Hepatocyte (in vitro differentiated cells): ENCODE data around the gene MGME1. TPM values are rescaled to one million over a fixed set of nuclear protein-coding genes. Genes with fewer than 3 reads are reported as not detected.
A peak's percentile ranks its signal among the peaks of the same experiment; 100 is the strongest.

Source experiments
- DNase-seq: peaks from one replicate; pipeline ENCODE4 v3.0.0-alpha.2; 2016; ENCODE audit warnings: low spot score
- H2AFZ ChIP-seq: fragments of 200-600 bp; sonication (generic); 2 replicates; pipeline ENCODE4 v1.6.0; 2016; ENCODE audit warnings: antibody characterized with exemption, mild to moderate bottlenecking
- H3K27ac ChIP-seq: fragments of 200-600 bp; sonication (generic); 2 replicates; pipeline ENCODE4 v1.5.1; 2016; ENCODE audit warnings: mild to moderate bottlenecking
- H3K27me3 ChIP-seq: fragments of 200-600 bp; sonication (generic); 2 replicates; pipeline ENCODE4 v1.6.1; 2016
- H3K36me3 ChIP-seq: fragments of 200-600 bp; sonication (generic); replicated peaks from 2 replicates; pipeline ENCODE4 v1.5.1; 2016; ENCODE audit warnings: low read depth; ENCODE audit not compliant: insufficient read depth
- H3K4me1 ChIP-seq: fragments of 200-600 bp; sonication (generic); 2 replicates; pipeline ENCODE4 v1.5.1; 2016; ENCODE audit warnings: mild to moderate bottlenecking, moderate library complexity; ENCODE audit not compliant: insufficient read depth
- H3K4me2 ChIP-seq: fragments of 200-600 bp; sonication (generic); 2 replicates; pipeline ENCODE4 v1.6.0; 2016
- H3K4me3 ChIP-seq: fragments of 200-600 bp; sonication (generic); 2 replicates; pipeline ENCODE4 v1.5.1; 2016; ENCODE audit warnings: mild to moderate bottlenecking
- H3K79me2 ChIP-seq: fragments of 200-600 bp; sonication (generic); 2 replicates; pipeline ENCODE4 v1.6.0; 2017; ENCODE audit warnings: mild to moderate bottlenecking
- H3K9me2 ChIP-seq: fragments of 200-600 bp; sonication (generic); replicated peaks from 2 replicates; pipeline ENCODE4 v1.6.0; 2017; ENCODE audit warnings: mild to moderate bottlenecking; ENCODE audit not compliant: insufficient read depth
- H3K9me3 ChIP-seq: fragments of 200-600 bp; sonication (generic); 2 replicates; pipeline ENCODE4 v1.5.1; 2016; ENCODE audit warnings: low read depth, mild to moderate bottlenecking
- H4K20me1 ChIP-seq: fragments of 200-600 bp; sonication (generic); 2 replicates; pipeline ENCODE4 v1.6.0; 2016; ENCODE audit warnings: mild to moderate bottlenecking; ENCODE audit not compliant: insufficient read depth, poor library complexity, severe bottlenecking
- EZH2 ChIP-seq: fragments of 200-600 bp; sonication (generic); IDR thresholded peaks from 2 replicates; pipeline ENCODE4 v1.6.1; 2016; ENCODE audit warnings: antibody characterized with exemption, mild to moderate bottlenecking, borderline replicate concordance
- EZH2phosphoT487 ChIP-seq: fragments of 200-600 bp; sonication (generic); IDR thresholded peaks from one replicate; pipeline ENCODE4 v1.6.1; 2018; ENCODE audit warnings: antibody characterized with exemption, mild to moderate bottlenecking, low read depth, moderate library complexity; ENCODE audit not compliant: unreplicated experiment, severe bottlenecking
- WGBS: methylation state at CpG from one replicate; pipeline ENCODE4 v1.1.6; 2016; ENCODE audit warnings: low lambda C conversion rate; ENCODE audit errors: missing lambda C conversion rate; 5-methylcytosine and 5-hydroxymethylcytosine counted together
- polyA plus RNA-seq: library from polyadenylated mRNA; unstranded; fragments of >200 nt; fragmentation: Nextera tagmentation; extraction: Ambion mirVana; gene quantifications from 2 replicates; pipeline ENCODE4 v1.2.1, GENCODE V29; 2016
- total RNA-seq: library from RNA; depleted of rRNA; stranded (reverse); fragments of >200 nt; gene quantifications from 2 replicates; pipeline ENCODE4 v1.2.3, GENCODE V29; 2014
- TF ChIP-seq, protein P1 (sequence below): fragments of 200-600 bp; sonication (generic); IDR thresholded peaks from 2 replicates; pipeline ENCODE4 v1.5.1; 2016; ENCODE audit warnings: antibody characterized with exemption, mild to moderate bottlenecking; ENCODE audit not compliant: poor library complexity

Gene MGME1
- total and polyA plus RNA-seq, 2 experiments from 2014 or later = 15.7 to 17.9 TPM

DNA sequence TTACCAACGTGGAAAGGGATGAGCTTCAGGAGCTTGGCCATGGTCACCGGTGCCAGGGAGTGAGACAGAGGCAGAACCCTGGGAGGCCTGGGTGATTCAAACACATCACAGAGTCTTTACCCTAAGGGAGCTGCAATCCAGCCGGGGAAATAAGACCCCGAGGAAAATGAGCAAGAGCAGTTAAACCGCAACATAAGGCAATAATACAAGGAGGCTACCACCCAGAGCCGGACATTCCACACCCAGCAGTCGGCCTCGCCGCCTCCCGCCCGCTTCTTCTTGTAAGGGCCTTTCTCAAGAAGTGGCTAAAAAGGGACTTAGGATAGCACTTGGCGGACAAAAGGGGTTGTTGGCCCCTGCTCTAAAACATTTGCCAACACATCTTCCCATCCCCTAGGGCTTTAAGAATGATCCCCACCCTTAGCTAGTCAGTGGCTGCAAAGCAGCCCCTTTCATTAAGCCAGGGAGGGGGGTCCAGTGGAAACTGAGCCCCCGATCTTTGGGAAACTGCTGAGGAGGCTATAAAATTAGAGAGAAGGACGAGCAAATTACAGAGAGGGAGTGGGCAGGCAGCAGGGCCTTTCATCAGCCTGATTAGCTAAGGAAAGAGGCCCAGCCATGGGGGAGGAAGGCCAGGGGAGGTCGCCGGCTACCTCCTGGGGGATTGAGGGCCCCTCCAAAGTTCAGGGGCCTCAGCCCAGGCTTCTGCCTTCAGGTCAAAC, 34.5 kb upstream of the MGME1 start:
- H3K9me3 ChIP-seq = no peaks in the 10 kb centered on the region
- H3K27ac ChIP-seq = no peak overlapping the region
- no peaks in the 10 kb centered on the region for H3K79me2 ChIP-seq
- H4K20me1 ChIP-seq = no peaks in the 10 kb centered on the region
- TF ChIP-seq EZH2 = no peak
- no peak for TF ChIP-seq EZH2phosphoT487
- TF ChIP-seq, protein P1, sequence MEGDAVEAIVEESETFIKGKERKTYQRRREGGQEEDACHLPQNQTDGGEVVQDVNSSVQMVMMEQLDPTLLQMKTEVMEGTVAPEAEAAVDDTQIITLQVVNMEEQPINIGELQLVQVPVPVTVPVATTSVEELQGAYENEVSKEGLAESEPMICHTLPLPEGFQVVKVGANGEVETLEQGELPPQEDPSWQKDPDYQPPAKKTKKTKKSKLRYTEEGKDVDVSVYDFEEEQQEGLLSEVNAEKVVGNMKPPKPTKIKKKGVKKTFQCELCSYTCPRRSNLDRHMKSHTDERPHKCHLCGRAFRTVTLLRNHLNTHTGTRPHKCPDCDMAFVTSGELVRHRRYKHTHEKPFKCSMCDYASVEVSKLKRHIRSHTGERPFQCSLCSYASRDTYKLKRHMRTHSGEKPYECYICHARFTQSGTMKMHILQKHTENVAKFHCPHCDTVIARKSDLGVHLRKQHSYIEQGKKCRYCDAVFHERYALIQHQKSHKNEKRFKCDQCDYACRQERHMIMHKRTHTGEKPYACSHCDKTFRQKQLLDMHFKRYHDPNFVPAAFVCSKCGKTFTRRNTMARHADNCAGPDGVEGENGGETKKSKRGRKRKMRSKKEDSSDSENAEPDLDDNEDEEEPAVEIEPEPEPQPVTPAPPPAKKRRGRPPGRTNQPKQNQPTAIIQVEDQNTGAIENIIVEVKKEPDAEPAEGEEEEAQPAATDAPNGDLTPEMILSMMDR = no peak
- 68% methylated on average over 16 of the region's 16 CpGs for WGBS
- no peak overlapping the region for H3K4me3 ChIP-seq
- no peaks in the 10 kb centered on the region for H3K36me3 ChIP-seq
- no peaks in the 10 kb centered on the region for H3K9me2 ChIP-seq
- H3K4me2 ChIP-seq = no peak overlapping the region
- no peak for DNase-seq
- H3K4me1 ChIP-seq = peaks cover 45% of the 10 kb centered on the region
- H3K27me3 ChIP-seq = no peaks in the 10 kb centered on the region
- no peak overlapping the region for H2AFZ ChIP-seq

DNA sequence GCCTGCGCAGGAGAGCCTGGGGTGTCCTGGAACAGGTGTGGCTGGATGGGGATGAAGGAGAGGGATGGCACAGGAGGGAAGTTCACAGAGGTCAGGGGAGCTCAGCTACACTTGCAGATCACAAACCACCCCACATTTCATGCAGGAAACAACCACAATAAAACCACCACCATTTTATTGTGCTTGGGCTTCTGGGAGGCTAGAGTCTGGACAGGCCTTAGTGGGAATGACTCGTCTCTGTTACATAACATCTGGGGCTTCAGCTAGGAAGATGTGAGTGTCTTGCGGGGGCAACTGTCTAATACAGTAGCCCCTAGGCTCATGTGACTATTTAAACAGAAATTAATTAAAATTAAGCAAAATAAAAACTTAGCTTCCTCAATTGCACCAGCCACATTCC, 33.6 kb upstream of the MGME1 start:
- Histone ChIP-seq H3K36me3 (no peaks in the 10 kb centered on the region), H3K4me2 (no peak overlapping the region), H3K4me1 (peaks cover 47% of the 10 kb centered on the region), H3K27me3 (no peaks in the 10 kb centered on the region), H3K4me3 (no peak overlapping the region), H3K79me2 (no peaks in the 10 kb centered on the region), H3K27ac (no peak overlapping the region), H4K20me1 (no peaks in the 10 kb centered on the region), H2AFZ (no peak overlapping the region), H3K9me3 (no peaks in the 10 kb centered on the region), H3K9me2 (no peaks in the 10 kb centered on the region)
- no peak for DNase-seq
- TF ChIP-seq EZH2 (no peak), EZH2phosphoT487 (no peak)
- TF ChIP-seq, protein P1 = no peak
- WGBS = 91% methylated on average over 3 of the region's 3 CpGs

- Histone ChIP-seq H4K20me1 (no peaks in the 10 kb centered on the region), H3K4me1 (peaks cover 47% of the 10 kb centered on the region), H3K79me2 (no peaks in the 10 kb centered on the region), H3K4me2 (peak overlapping the region; percentile 60), H3K9me3 (no peaks in the 10 kb centered on the region), H3K36me3 (no peaks in the 10 kb centered on the region), H3K9me2 (no peaks in the 10 kb centered on the region), H3K27ac (peak overlapping the region; percentile 76), H3K4me3 (no peak overlapping the region), H3K27me3 (no peaks in the 10 kb centered on the region), H2AFZ (no peak overlapping the region)
- TF ChIP-seq EZH2 (no peak), EZH2phosphoT487 (no peak)
- TF ChIP-seq, protein P1 = no peak
- WGBS = 80% methylated on average over 9 of the region's 9 CpGs
- DNase-seq = no peak
These were observed 33.1 kb upstream of the MGME1 start for GRCh38 chr20:17935761-17936160.
